OCI-LY7 (cell line): ENCODE results near the gene VWA7. TPM values are rescaled to one million over a fixed set of nuclear protein-coding genes. Genes with fewer than 3 reads are reported as not detected.
"Not testable (repeated sequence)": the region's sequence is repeated elsewhere in the genome, so short reads cannot be mapped to it uniquely, and the experiment has no call there.

Experiments used
- BruUV-seq: library from RNA; stranded (reverse); fragments of 400-500 nt; replicated peaks from 2 replicates; lab custom pipeline; 2021; lab: Mats Ljungman, UMichigan
- CTCF ChIA-PET: fragments of 300-600 bp; sonication (Branson Sonifier 250); formaldehyde crosslinking; loops from one replicate; lab custom pipeline; 2022; ENCODE audit warnings: antibody characterized with exemption; ENCODE audit not compliant: unreplicated experiment; lab: Charles Lee
- POLR2A ChIA-PET: fragments of 300-600 bp; sonication (Branson Sonifier 250); formaldehyde crosslinking; loops from one replicate; lab custom pipeline; 2022; ENCODE audit warnings: antibody characterized with exemption; lab: Charles Lee
- DNase-seq: peaks from one replicate; pipeline ENCODE4 v3.0.0-alpha.2; 2015; ENCODE audit warnings: low spot score
- H2AFZ ChIP-seq: fragments of 200-600 bp; sonication (generic), shearing (Covaris generic); 2 replicates; pipeline ENCODE4 v1.6.1; 2014; ENCODE audit warnings: mild to moderate bottlenecking, antibody characterized with exemption, low read length, moderate library complexity
- H3K27ac ChIP-seq: fragments of 200-600 bp; sonication (generic); 2 replicates; pipeline ENCODE4 v1.5.1; 2014; ENCODE audit warnings: mixed run types, low read depth, mild to moderate bottlenecking, moderate library complexity, low read length, inconsistent platforms; ENCODE audit not compliant: poor library complexity, severe bottlenecking
- H3K36me3 ChIP-seq: fragments of 200-600 bp; sonication (generic); 2 replicates; pipeline ENCODE4 v1.6.1; 2014; ENCODE audit warnings: mild to moderate bottlenecking, antibody characterized with exemption, low read length, moderate library complexity, mixed read lengths; ENCODE audit not compliant: insufficient read depth
- H3K4me1 ChIP-seq: fragments of 200-600 bp; sonication (generic); 2 replicates; pipeline ENCODE4 v1.5.1; 2014; ENCODE audit warnings: mild to moderate bottlenecking, low read length; ENCODE audit not compliant: insufficient read depth, poor library complexity, severe bottlenecking
- H3K4me2 ChIP-seq: fragments of 200-600 bp; sonication (generic); 2 replicates; pipeline ENCODE4 v1.6.1; 2014; ENCODE audit warnings: mild to moderate bottlenecking, low read length
- H3K4me3 ChIP-seq: fragments of 200-600 bp; sonication (generic); 2 replicates; pipeline ENCODE4 v1.5.1; 2014; ENCODE audit warnings: mild to moderate bottlenecking, low read depth, low read length; ENCODE audit not compliant: poor library complexity, severe bottlenecking
- H3K79me2 ChIP-seq: fragments of 200-600 bp; sonication (generic); 2 replicates; pipeline ENCODE4 v1.6.1; 2016; ENCODE audit warnings: low read depth, mild to moderate bottlenecking, low read length, moderate library complexity, mixed read lengths; ENCODE audit not compliant: insufficient read depth
- H3K9me2 ChIP-seq: fragments of 200-600 bp; sonication (generic); 2 replicates; pipeline ENCODE4 v1.6.1; 2016; ENCODE audit warnings: mild to moderate bottlenecking, low read length, mixed read lengths; ENCODE audit not compliant: insufficient read depth
- H3K9me3 ChIP-seq: fragments of 200-600 bp; sonication (generic); 2 replicates; pipeline ENCODE4 v1.6.1; 2014; ENCODE audit warnings: mild to moderate bottlenecking, mixed run types, low read length, mixed read lengths
- H4K20me1 ChIP-seq: fragments of 200-600 bp; sonication (generic); 2 replicates; pipeline ENCODE4 v1.6.1; 2014; ENCODE audit warnings: mild to moderate bottlenecking, antibody characterized with exemption, low read length, moderate library complexity, mixed read lengths; ENCODE audit not compliant: insufficient read depth
- EZH2phosphoT487 ChIP-seq: fragments of 200-600 bp; sonication (generic); IDR thresholded peaks from 2 replicates; pipeline ENCODE4 v1.6.1; 2018; ENCODE audit warnings: low read depth, borderline replicate concordance, mild to moderate bottlenecking, mixed run types, antibody characterized with exemption, low read length, moderate library complexity, mixed read lengths
- intact Hi-C: fragments of 100-400 bp; cut with micrococcal nuclease; formaldehyde crosslinking; loops from one replicate; pipeline ENCODE4 v1.10.0; 2022; ENCODE audit not compliant: unreplicated experiment
- total RNA-seq, 2 experiments: library from RNA; depleted of rRNA in 1 of 2; stranded (reverse); fragments of >200 nt in 1 of 2; shearing (Covaris generic) in 1 of 2; gene quantifications; 2 replicates each; pipeline ENCODE4 v1.2.3, GENCODE V29; 2014 to 2022
- TF ChIP-seq, protein P1 (sequence below): fragments of 200-600 bp; sonication (generic); conservative IDR thresholded peaks from 2 replicates; pipeline ENCODE4 v1.5.1; 2014; ENCODE audit warnings: mild to moderate bottlenecking, antibody characterized with exemption, low read length, moderate library complexity, mixed read lengths

VWA7 gene
- total RNA-seq, 2 experiments from 2014 or later: 2.2 to 6.5 TPM

DNA sequence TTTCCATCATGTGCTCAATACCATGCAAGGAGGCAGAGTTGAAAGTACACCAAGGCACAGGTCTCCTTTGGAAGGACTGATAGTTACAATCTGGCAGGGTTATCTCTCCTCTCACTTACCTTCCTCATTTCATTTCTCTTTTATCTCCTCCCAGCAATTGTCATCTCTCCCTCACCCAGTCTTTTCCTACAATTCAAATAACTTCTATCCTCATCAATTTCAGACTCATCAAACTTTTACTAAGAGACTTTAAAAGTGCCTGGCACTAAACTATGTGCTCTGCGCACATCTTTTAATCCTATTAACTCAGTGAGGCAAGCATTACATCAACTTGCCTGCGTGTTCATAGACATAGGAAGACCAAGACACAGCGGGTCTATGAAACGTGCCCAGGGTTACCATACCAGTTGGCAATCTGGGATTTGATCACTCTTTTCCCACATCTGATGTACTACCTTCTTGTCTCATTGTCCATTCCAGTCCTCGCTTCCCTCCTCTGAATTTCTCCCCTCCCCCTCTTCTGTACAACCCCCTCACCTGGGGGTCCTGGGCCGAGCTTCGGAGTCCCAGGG, 17.3 kb upstream of the VWA7 start:
- no TSS peak for BruUV-seq
- Histone ChIP-seq H3K4me2 (peak overlapping the region; percentile 90), H3K9me3 (no peaks in the 10 kb centered on the region), H3K79me2 (peaks cover 32% of the 10 kb centered on the region), H3K4me3 (peak overlapping the region; percentile 90), H2AFZ (no peak overlapping the region; the same call in 1 of the 2 replicates), H3K36me3 (peaks cover 53% of the 10 kb centered on the region), H3K4me1 (peaks cover 62% of the 10 kb centered on the region), H3K27ac (peak overlapping the region; percentile 47), H4K20me1 (no peaks in the 10 kb centered on the region), H3K9me2 (no peaks in the 10 kb centered on the region)
- intact Hi-C loops: loop anchor here (2.0 to 10.0 kb wide), 2 partner anchors 68 to 250 kb away; partner anchors contain the start of genes ATP6V1G2, DDX39B, NEU1 and NFKBIL1
- DNase-seq: peak; percentile 43
- TF ChIP-seq, protein P1, sequence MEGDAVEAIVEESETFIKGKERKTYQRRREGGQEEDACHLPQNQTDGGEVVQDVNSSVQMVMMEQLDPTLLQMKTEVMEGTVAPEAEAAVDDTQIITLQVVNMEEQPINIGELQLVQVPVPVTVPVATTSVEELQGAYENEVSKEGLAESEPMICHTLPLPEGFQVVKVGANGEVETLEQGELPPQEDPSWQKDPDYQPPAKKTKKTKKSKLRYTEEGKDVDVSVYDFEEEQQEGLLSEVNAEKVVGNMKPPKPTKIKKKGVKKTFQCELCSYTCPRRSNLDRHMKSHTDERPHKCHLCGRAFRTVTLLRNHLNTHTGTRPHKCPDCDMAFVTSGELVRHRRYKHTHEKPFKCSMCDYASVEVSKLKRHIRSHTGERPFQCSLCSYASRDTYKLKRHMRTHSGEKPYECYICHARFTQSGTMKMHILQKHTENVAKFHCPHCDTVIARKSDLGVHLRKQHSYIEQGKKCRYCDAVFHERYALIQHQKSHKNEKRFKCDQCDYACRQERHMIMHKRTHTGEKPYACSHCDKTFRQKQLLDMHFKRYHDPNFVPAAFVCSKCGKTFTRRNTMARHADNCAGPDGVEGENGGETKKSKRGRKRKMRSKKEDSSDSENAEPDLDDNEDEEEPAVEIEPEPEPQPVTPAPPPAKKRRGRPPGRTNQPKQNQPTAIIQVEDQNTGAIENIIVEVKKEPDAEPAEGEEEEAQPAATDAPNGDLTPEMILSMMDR: no peak
- no peak for TF ChIP-seq EZH2phosphoT487
- ChIA-PET POLR2A (interaction anchor here (0.6 kb wide), 1 partner anchor 53 kb away, joined by 3 read pairs; no protein-coding TSS in a partner anchor), CTCF (no interaction called here)

DNA sequence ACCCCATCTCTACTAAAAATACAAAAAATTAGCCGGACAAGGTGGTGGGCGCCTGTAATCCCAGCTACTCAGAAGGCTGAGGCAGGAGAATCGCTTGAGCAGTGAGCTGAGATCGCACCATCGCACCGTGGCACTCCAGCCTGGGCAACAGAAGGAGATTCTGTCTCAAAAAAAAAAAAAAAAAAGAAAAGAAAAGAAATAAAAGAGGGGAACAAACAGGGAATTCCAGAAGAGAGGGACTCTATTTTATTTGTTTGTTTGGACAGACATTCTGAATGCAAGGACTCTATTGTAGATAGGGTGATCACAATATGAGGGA, 16.8 kb upstream of the VWA7 start:
- H2AFZ ChIP-seq, DNase-seq, H4K20me1 ChIP-seq, H3K9me3 ChIP-seq, BruUV-seq, CTCF ChIA-PET, H3K9me2 ChIP-seq: not testable (repeated sequence)
- intact Hi-C loops: loop anchor here (2.0 to 10.0 kb wide), 2 partner anchors 69 to 249 kb away; partner anchors contain the start of genes ATP6V1G2, DDX39B, NEU1 and NFKBIL1
- Histone ChIP-seq H3K4me3 (peak overlapping the region; percentile 90), H3K4me2 (peak overlapping the region; percentile 90), H3K27ac (peak overlapping the region; percentile 47), H3K4me1 (peaks cover 67% of the 10 kb centered on the region), H3K79me2 (peaks cover 36% of the 10 kb centered on the region), H3K36me3 (peaks cover 52% of the 10 kb centered on the region)
- POLR2A ChIA-PET: interaction anchor here (0.6 kb wide), 1 partner anchor 81 kb away, joined by 3 read pairs; no protein-coding TSS in a partner anchor

DNA sequence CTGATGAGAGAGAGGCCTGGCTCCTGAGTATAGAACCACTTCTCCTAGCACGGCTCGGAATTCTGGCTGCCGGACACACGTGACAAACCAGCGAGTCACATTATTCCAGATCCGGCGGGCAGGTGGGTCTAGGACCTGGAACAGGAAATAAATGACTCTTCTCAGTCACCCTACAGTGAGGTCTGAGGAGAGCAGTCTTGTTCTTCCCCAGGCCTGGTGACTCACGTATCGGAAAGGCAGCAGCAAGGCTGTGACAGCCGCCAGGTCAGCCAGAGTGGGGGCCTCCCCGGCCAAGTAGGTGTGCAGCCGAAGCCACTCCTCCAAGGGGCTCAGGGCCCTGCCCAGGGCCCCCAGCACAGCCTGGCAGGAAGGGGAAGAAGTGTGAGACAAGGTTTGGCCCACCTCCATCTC, 15.6 kb upstream of the VWA7 start:
- H3K27ac ChIP-seq: no peak overlapping the region
- no peak for TF ChIP-seq EZH2phosphoT487
- TF ChIP-seq, protein P1: no peak
- H3K4me3 ChIP-seq: no peak overlapping the region
- ChIA-PET CTCF (no interaction called here), POLR2A (no interaction called here)
- peaks cover 60% of the 10 kb centered on the region for H3K36me3 ChIP-seq
- DNase-seq: no peak
- no peak overlapping the region for H3K4me2 ChIP-seq
- H3K4me1 ChIP-seq: peaks cover 68% of the 10 kb centered on the region
- BruUV-seq: no TSS peak
- H3K79me2 ChIP-seq: peaks cover 40% of the 10 kb centered on the region
- intact Hi-C loops: loop anchor here (10.0 kb wide), 1 partner anchor 248 kb away; the partner anchor contains the start of genes ATP6V1G2, DDX39B and NFKBIL1
- H2AFZ ChIP-seq: no peak overlapping the region
- H3K9me3 ChIP-seq: no peaks in the 10 kb centered on the region
- H3K9me2 ChIP-seq: no peaks in the 10 kb centered on the region
- H4K20me1 ChIP-seq: no peaks in the 10 kb centered on the region
